Measurements from ENCODE around the gene RERE.

DNA sequence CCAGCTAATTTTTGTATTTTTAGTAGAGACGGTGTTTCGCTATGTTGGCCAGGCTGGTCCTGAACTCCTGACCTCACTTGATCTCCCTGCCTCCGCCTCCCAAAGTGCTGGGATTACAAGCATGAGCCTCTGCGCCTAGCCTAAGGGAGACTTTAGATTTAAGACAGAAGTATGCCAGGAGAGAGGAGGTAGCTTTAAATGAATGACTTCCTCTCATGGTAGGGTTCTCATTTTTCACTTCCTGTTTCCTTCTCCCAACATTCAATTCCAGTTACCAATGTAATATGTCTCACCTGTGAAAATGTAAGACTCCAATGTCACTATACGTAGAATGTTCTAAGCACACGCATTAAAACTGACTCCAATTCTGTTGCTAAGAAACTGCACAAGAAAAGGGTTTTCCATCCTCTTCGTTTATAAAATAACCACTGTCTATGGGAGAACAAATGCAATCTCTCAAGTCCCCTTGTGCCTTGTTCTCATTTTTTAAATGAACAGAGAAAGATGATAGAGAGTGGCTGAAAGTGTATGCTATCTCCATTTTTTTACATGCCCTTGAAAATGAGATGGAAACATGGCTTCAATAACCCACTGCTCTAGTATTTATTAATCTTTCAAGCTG is 359.6 kb downstream of the RERE start:
- TF ChIP-seq, protein P1, sequence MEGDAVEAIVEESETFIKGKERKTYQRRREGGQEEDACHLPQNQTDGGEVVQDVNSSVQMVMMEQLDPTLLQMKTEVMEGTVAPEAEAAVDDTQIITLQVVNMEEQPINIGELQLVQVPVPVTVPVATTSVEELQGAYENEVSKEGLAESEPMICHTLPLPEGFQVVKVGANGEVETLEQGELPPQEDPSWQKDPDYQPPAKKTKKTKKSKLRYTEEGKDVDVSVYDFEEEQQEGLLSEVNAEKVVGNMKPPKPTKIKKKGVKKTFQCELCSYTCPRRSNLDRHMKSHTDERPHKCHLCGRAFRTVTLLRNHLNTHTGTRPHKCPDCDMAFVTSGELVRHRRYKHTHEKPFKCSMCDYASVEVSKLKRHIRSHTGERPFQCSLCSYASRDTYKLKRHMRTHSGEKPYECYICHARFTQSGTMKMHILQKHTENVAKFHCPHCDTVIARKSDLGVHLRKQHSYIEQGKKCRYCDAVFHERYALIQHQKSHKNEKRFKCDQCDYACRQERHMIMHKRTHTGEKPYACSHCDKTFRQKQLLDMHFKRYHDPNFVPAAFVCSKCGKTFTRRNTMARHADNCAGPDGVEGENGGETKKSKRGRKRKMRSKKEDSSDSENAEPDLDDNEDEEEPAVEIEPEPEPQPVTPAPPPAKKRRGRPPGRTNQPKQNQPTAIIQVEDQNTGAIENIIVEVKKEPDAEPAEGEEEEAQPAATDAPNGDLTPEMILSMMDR (conservative IDR thresholded peaks at IDR 0.05; ENCODE audit: low read length), result no peak
- TF ChIP-seq EZH2phosphoT487 (IDR thresholded peaks at IDR 0.05; ENCODE audit: borderline replicate concordance, low read depth, low read length), result no peak

Measured in OCI-LY7 (cell line).